SK-N-MC (cell line): ENCODE data around the gene B4GALNT2.

Experiments
- EZH2 ChIP-seq: fragments of 200-600 bp; sonication (generic); IDR thresholded peaks from one replicate; pipeline ENCODE4 v1.6.1; 2017; ENCODE audit warnings: antibody characterized with exemption
- POLR2AphosphoS5 ChIP-seq: IDR thresholded peaks from 2 replicates; pipeline ENCODE4 v1.6.1; 2012; ENCODE audit warnings: mild to moderate bottlenecking, low read depth, low read length, borderline replicate concordance

GRCh38 chr17:49156256-49156655, 23.7 kb downstream of the B4GALNT2 start:
- TF ChIP-seq EZH2 (no peak), POLR2AphosphoS5 (no peak)
